Esophagus squamous epithelium (tissue), 5 donors: ENCODE results near the gene KREMEN1. TPM values are rescaled to one million over a fixed set of nuclear protein-coding genes. Genes with fewer than 3 reads are reported as not detected.

Source experiments
- DNase-seq: peaks from one replicate; lab custom pipeline; 2025; lab: John Stamatoyannopoulos, UW
- H3K27ac ChIP-seq, 4 donors: fragments of 200-600 bp; sonication (generic); one replicate each; pipeline ENCODE4 v1.5.1; 2016 to 2019; ENCODE audit warnings: mild to moderate bottlenecking in 1 of 4
- H3K27me3 ChIP-seq, 4 donors: fragments of 200-600 bp; sonication (generic); 1 replicate in 3 of 4; 2 replicates in 1 of 4; pipeline versions ENCODE4 v1.5.1 to v1.6.0; 2017 to 2021; ENCODE audit warnings: antibody characterized with exemption in 1 of 4
- H3K36me3 ChIP-seq, 3 donors: fragments of 200-600 bp; sonication (generic); one replicate each; pipeline ENCODE4 v1.5.1; 2016 to 2019
- H3K4me1 ChIP-seq, 3 donors: fragments of 200-600 bp; sonication (generic); one replicate each; pipeline ENCODE4 v1.5.1; 2017 to 2019
- H3K4me3 ChIP-seq, 4 donors: fragments of 200-600 bp; sonication (generic); 1 replicate in 3 of 4; 2 replicates in 1 of 4; pipeline ENCODE4 v1.5.1; 2016 to 2019; ENCODE audit warnings: mild to moderate bottlenecking in 2 of 4, moderate library complexity in 1 of 4
- H3K9me3 ChIP-seq, 3 donors: fragments of 200-600 bp; sonication (generic); one replicate each; pipeline ENCODE4 v1.5.1; 2016 to 2019
- CTCF ChIP-seq, 6 experiments: fragments of 450-650 bp in 4 of 6; fragments of 200-600 bp in 2 of 6; sonication (generic) in 2 of 6; IDR thresholded peaks; one replicate each; pipeline ENCODE4 v1.5.1; 2016 to 2019; ENCODE audit warnings: antibody characterized with exemption in 6 of 6, mild to moderate bottlenecking in 4 of 6, moderate library complexity in 4 of 6
- POLR2A ChIP-seq, 4 donors: fragments of 450-650 bp; IDR thresholded peaks; one replicate each; pipeline ENCODE4 v1.6.1; 2017; ENCODE audit warnings: antibody characterized with exemption in 4 of 4, mild to moderate bottlenecking in 4 of 4, moderate library complexity in 3 of 4
- WGBS, 2 donors: methylation state at CpG; one replicate each; pipeline ENCODE4 v1.1.5; 2018; 5-methylcytosine and 5-hydroxymethylcytosine counted together
- intact Hi-C: fragments of 100-400 bp; cut with DNase I; formaldehyde crosslinking; loops from one replicate; pipeline ENCODE4 v1.15.0; 2022
- total RNA-seq, 4 donors: library from RNA; depleted of rRNA; stranded (reverse); fragments of >200 nt; gene quantifications; one replicate each; pipeline ENCODE4 v1.1.0, GENCODE V29; 2016
- donor health status: DM: yes; HTN: yes; CAD: no.

The KREMEN1 gene
- total RNA-seq, 4 donors from 2014 or later, result 34.3 to 64.8 (median 47.7) TPM

GRCh38 chr22:29146091-29146560, 73.3 kb downstream of the KREMEN1 start:
- Histone ChIP-seq H3K4me1 (peaks cover 5 to 31% (median 7%) of the 10 kb centered on the region in 3 donors), H3K9me3 (no peaks in the 10 kb centered on the region), H3K36me3 (peaks cover 7 to 99% (median 11%) of the 10 kb centered on the region in 3 donors), H3K27me3 (no peaks in the 10 kb centered on the region), H3K4me3 (no peak overlapping the region), H3K27ac (peak overlapping the region in 2 of 4 donors; percentile 17 to 40)
- no peak for DNase-seq
- no peak for TF ChIP-seq POLR2A (IDR thresholded peaks at IDR 0.05)
- WGBS, 2 donors, result 63 to 70% methylated on average over 10 of the region's 14 CpGs
- intact Hi-C loops, result no loop called here

- H3K36me3 ChIP-seq, result peaks cover 7 to 96% (median 10%) of the 10 kb centered on the region in 3 donors
- no peaks in the 10 kb centered on the region for H3K9me3 ChIP-seq
- DNase-seq, result no peak
- no peak overlapping the region for H3K4me3 ChIP-seq
- TF ChIP-seq POLR2A (IDR thresholded peaks at IDR 0.05), result no peak
- TF ChIP-seq CTCF (IDR thresholded peaks at IDR 0.05), result no peak
- H3K27ac ChIP-seq, result no peak overlapping the region
- WGBS, 2 donors, result 88 to 93% methylated on average over 9 of the region's 9 CpGs
- intact Hi-C loops, result no loop called here
- no peaks in the 10 kb centered on the region for H3K27me3 ChIP-seq
- H3K4me1 ChIP-seq, result peaks cover 7 to 38% (median 8%) of the 10 kb centered on the region in 3 donors
Observed at GRCh38 chr22:29146771-29147170, 73.9 kb downstream of the KREMEN1 start.

GRCh38 chr22:29147331-29147899, 74.6 kb downstream of the KREMEN1 start:
- Histone ChIP-seq H3K27me3 (no peaks in the 10 kb centered on the region), H3K4me1 (peaks cover 13 to 44% (median 14%) of the 10 kb centered on the region in 3 donors), H3K36me3 (peaks cover 2 to 90% (median 4%) of the 10 kb centered on the region in 3 donors), H3K9me3 (no peaks in the 10 kb centered on the region), H3K4me3 (no peak overlapping the region), H3K27ac (no peak overlapping the region)
- intact Hi-C loops, result no loop called here
- TF ChIP-seq POLR2A (IDR thresholded peaks at IDR 0.05) (no peak), CTCF (IDR thresholded peaks at IDR 0.05) (no peak)
- no peak for DNase-seq
- WGBS, 2 donors, result 72 to 80% methylated on average over 7 to 9 of the region's 9 CpGs

- DNase-seq, result no peak
- WGBS, 2 donors, result 89 to 97% methylated on average over 6 of the region's 6 CpGs
- H3K27me3 ChIP-seq, result no peaks in the 10 kb centered on the region
- H3K9me3 ChIP-seq, result no peaks in the 10 kb centered on the region
- H3K27ac ChIP-seq, result no peak overlapping the region
- H3K36me3 ChIP-seq, result peaks cover 0 to 83% (median 3%) of the 10 kb centered on the region in 3 donors
- peaks cover 20 to 50% (median 20%) of the 10 kb centered on the region in 3 donors for H3K4me1 ChIP-seq
- TF ChIP-seq POLR2A (IDR thresholded peaks at IDR 0.05) (no peak), CTCF (IDR thresholded peaks at IDR 0.05) (no peak)
- intact Hi-C loops, result no loop called here
- H3K4me3 ChIP-seq, result no peak overlapping the region
Observed at GRCh38 chr22:29148036-29148435, 75.2 kb downstream of the KREMEN1 start.

- peaks cover 0 to 75% (median 3%) of the 10 kb centered on the region in 3 donors for H3K36me3 ChIP-seq
- H3K4me1 ChIP-seq, result peaks cover 20 to 55% (median 20%) of the 10 kb centered on the region in 3 donors
- H3K27ac ChIP-seq, result no peak overlapping the region
- DNase-seq, result no peak
- H3K9me3 ChIP-seq, result no peaks in the 10 kb centered on the region
- no peaks in the 10 kb centered on the region for H3K27me3 ChIP-seq
- WGBS, 2 donors, result 82 to 93% methylated on average over 10 of the region's 10 CpGs
- no peak for TF ChIP-seq CTCF (IDR thresholded peaks at IDR 0.05)
- TF ChIP-seq POLR2A (IDR thresholded peaks at IDR 0.05), result no peak
- intact Hi-C loops, result no loop called here
- no peak overlapping the region for H3K4me3 ChIP-seq
Observed at GRCh38 chr22:29148826-29149225, 76.0 kb downstream of the KREMEN1 start.
